ENCODE results near the gene PRSS23. TPM values are rescaled to one million over a fixed set of nuclear protein-coding genes. Genes with fewer than 3 reads are reported as not detected.

The PRSS23 gene
- total and polyA plus RNA-seq, 12 donors, result 5.1 to 49.4 (median 28.8) TPM

DNA sequence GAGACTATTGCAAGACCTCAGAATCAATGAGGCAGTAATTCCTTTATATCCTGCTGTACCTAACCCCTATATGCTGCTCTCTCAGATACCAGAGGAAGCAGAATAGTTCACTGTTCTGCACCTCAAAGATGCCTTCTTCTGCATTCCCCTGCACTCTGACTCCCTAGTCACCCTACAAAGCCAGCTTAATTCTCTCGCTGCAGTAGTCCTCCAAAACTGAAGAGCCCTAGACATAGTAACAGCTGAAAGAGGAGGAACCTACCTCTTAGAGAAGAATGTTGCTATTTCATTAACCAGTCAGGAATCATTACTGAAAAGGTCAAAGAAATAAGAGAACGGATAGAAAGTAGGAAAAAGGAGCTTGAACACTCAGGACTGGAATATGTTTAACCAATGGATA is 49.3 kb downstream of the PRSS23 start:
- Histone ChIP-seq H3K9me3 (replicated peaks in 1 of 3) (no peaks in the 10 kb centered on the region), H3K4me1 (replicated peaks in 1 of 2) (no peaks in the 10 kb centered on the region), H3K27ac (no peak overlapping the region), H3K36me3 (replicated peaks in 1 of 2) (no peaks in the 10 kb centered on the region), H3K4me3 (no peak overlapping the region), H3K27me3 (no peaks in the 10 kb centered on the region)
- WGBS, 4 donors, result 92 to 97% (median 95%) methylated on average over 2 of the region's 2 CpGs
- no peak for DNase-seq
- TF ChIP-seq POLR2A (IDR thresholded peaks at IDR 0.05), result no peak
- TF ChIP-seq, protein P1, sequence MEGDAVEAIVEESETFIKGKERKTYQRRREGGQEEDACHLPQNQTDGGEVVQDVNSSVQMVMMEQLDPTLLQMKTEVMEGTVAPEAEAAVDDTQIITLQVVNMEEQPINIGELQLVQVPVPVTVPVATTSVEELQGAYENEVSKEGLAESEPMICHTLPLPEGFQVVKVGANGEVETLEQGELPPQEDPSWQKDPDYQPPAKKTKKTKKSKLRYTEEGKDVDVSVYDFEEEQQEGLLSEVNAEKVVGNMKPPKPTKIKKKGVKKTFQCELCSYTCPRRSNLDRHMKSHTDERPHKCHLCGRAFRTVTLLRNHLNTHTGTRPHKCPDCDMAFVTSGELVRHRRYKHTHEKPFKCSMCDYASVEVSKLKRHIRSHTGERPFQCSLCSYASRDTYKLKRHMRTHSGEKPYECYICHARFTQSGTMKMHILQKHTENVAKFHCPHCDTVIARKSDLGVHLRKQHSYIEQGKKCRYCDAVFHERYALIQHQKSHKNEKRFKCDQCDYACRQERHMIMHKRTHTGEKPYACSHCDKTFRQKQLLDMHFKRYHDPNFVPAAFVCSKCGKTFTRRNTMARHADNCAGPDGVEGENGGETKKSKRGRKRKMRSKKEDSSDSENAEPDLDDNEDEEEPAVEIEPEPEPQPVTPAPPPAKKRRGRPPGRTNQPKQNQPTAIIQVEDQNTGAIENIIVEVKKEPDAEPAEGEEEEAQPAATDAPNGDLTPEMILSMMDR (IDR thresholded peaks at IDR 0.05), result no peak
- intact Hi-C loops (cut with DNase I), result no loop called here

Other genes starting within 250 kb of the PRSS23 start
- 10 to 100 TPM; 18.6 to 64.4 (median 43.3) TPM for gene ME3, start 127.9 kb upstream of the PRSS23 start, total RNA-seq
- gene ME3, start 127.9 kb upstream of the PRSS23 start, polyA plus RNA-seq, result 100 to 1,000 TPM in 1 of 3 donors, 10 to 100 TPM in 2; 13.9 to 128 (median 78.6) TPM
- gene FZD4, start 154.9 kb downstream of the PRSS23 start, total RNA-seq, result 10 to 100 TPM; 12.3 to 52.5 (median 24.6) TPM
- gene FZD4, start 154.9 kb downstream of the PRSS23 start, polyA plus RNA-seq, result 10 to 100 TPM in 2 of 3 donors, 1 to 10 TPM in 1; 8.0 to 13.3 (median 11.6) TPM
- gene TMEM135, start 237.4 kb downstream of the PRSS23 start, total RNA-seq, result 100 to 1,000 TPM in 1 of 9 donors, 10 to 100 TPM in 8; 32.6 to 101 (median 46.3) TPM
- 10 to 100 TPM in 1 of 3 donors, 1 to 10 TPM in 2; 8.2 to 60.3 (median 8.2) TPM for gene TMEM135, start 237.4 kb downstream of the PRSS23 start, polyA plus RNA-seq